ENCODE results near the gene DKK2. TPM values are rescaled to one million over a fixed set of nuclear protein-coding genes. Genes with fewer than 3 reads are reported as not detected.
A peak's percentile ranks its signal among the peaks of the same experiment; 100 is the strongest.

Gene DKK2
- total RNA-seq, 1 experiment from 2014 or later = 0.11 TPM

- Histone ChIP-seq H3K4me2 (ENCODE audit: insufficient read depth, insufficient read length, low read length) (peak overlapping the region; percentile 82), H2BK15ac (ENCODE audit: low read depth, low read length) (no peak overlapping the region), H3K9me3 (ENCODE audit: control insufficient read depth, low read depth, low read length) (no peaks in the 10 kb centered on the region), H2AFZ (ENCODE audit: low read length) (no peak overlapping the region), H4K91ac (ENCODE audit: insufficient read length, low read depth, low read length) (no peak overlapping the region), H2BK5ac (ENCODE audit: insufficient read length, low read length) (no peak overlapping the region), H2BK12ac (ENCODE audit: insufficient read length, low read depth, low read length) (no peak overlapping the region), H4K5ac (ENCODE audit: insufficient read length, low read depth, low read length) (no peak overlapping the region), H2BK120ac (ENCODE audit: low read depth, low read length, poor library complexity, severe bottlenecking) (no peak overlapping the region), H3K4me1 (ENCODE audit: insufficient read depth, low read length) (peaks cover 3% of the 10 kb centered on the region; the same call in 1 of the 2 replicates), H3K56ac (ENCODE audit: insufficient read length, low read depth, low read length) (no peak overlapping the region), H3K23ac (ENCODE audit: insufficient read length, low read depth, low read length) (no peak overlapping the region), H3K9ac (ENCODE audit: extremely low read depth, insufficient read length, low read length) (no peak overlapping the region), H2AK5ac (ENCODE audit: insufficient read length, low read length) (no peak overlapping the region), H3K14ac (ENCODE audit: insufficient read depth, low read length) (no peak overlapping the region), H2BK20ac (ENCODE audit: low read depth, low read length, poor library complexity, severe bottlenecking) (no peak overlapping the region), H4K20me1 (ENCODE audit: control insufficient read depth, insufficient read depth, insufficient read length) (no peaks in the 10 kb centered on the region), H3K23me2 (ENCODE audit: insufficient read length, low read depth, low read length, poor library complexity, severe bottlenecking) (peaks cover 30% of the 10 kb centered on the region), H3T11ph (ENCODE audit: low read length) (no peak overlapping the region), H4K8ac (replicated peaks; ENCODE audit: insufficient read length, low read depth, low read length) (no peak overlapping the region), H3K79me1 (ENCODE audit: insufficient read depth, low read depth, low read length, poor library complexity, severe bottlenecking) (no peaks in the 10 kb centered on the region), H3K27ac (ENCODE audit: insufficient read length, low read depth, low read length) (no peak overlapping the region), H3K18ac (ENCODE audit: insufficient read length, low read depth, low read length) (no peak overlapping the region), H3K79me2 (ENCODE audit: insufficient read depth, low read length) (no peaks in the 10 kb centered on the region), H3K4ac (ENCODE audit: low read depth, low read length) (no peak overlapping the region), H3K27me3 (ENCODE audit: insufficient read depth, low read length) (peaks cover 33% of the 10 kb centered on the region)
- peak overlapping the region; percentile 69 to 93 for H3K4me3 Mint-ChIP-seq
- peaks cover 34 to 40% of the 10 kb centered on the region in 2 experiments for H3K4me1 Mint-ChIP-seq
- H3K36me3 Mint-ChIP-seq (ENCODE audit: insufficient read depth in 1 of 3, low read depth in 3 of 3) = no peaks in the 10 kb centered on the region; a peak in 1 of 7 replicates
- TF ChIP-seq CTCF (conservative IDR thresholded peaks at IDR 0.05) = no peak
- no peak for DNase-seq
- H3K27me3 Mint-ChIP-seq (ENCODE audit: low read depth) = peaks cover 66% of the 10 kb centered on the region
- no CpG with 5 or more reads among the region's 19 CpGs for WGBS (ENCODE audit: extremely low coverage, insufficient read length, low lambda C conversion rate)
- peaks cover 0 to 2% of the 10 kb centered on the region in 2 experiments; a peak in 2 of 5 replicates for H3K9me3 Mint-ChIP-seq
- H3K27ac Mint-ChIP-seq = no peak overlapping the region
Measured at GRCh38 chr4:107036584-107037198, 578 bp upstream of the DKK2 start.
